Cardiac muscle cell (in vitro differentiated cells and primary cell): ENCODE measurements around the gene MOSMO. TPM values are rescaled to one million over a fixed set of nuclear protein-coding genes. Genes with fewer than 3 reads are reported as not detected.

Experiments
- DNase-seq, 2 donors: peaks; one replicate each; pipeline versions ENCODE4 v3.0.0 to v3.0.0-alpha.2; 2010 to 2017; ENCODE audit warnings: low read depth in 1 of 2, low spot score in 1 of 2
- H3K27ac ChIP-seq: fragments of 200-600 bp; sonication (generic); 2 replicates; pipeline ENCODE4 v1.5.1; 2016
- H3K27me3 ChIP-seq: fragments of 200-600 bp; sonication (generic); 2 replicates; pipeline ENCODE4 v1.6.0; 2016; ENCODE audit warnings: control low read depth
- H3K36me3 ChIP-seq: fragments of 200-600 bp; sonication (generic); 2 replicates; pipeline ENCODE4 v1.5.1; 2016; ENCODE audit warnings: control low read depth
- H3K4me1 ChIP-seq: fragments of 200-600 bp; sonication (generic); 2 replicates; pipeline ENCODE4 v1.8.1; 2017; ENCODE audit warnings: low read depth, mild to moderate bottlenecking, mixed run types
- H3K4me3 ChIP-seq: fragments of 200-600 bp; sonication (generic); 2 replicates; pipeline ENCODE4 v1.5.1; 2016; ENCODE audit warnings: mild to moderate bottlenecking
- H3K9me3 ChIP-seq: fragments of 200-600 bp; sonication (generic); 2 replicates; pipeline ENCODE4 v1.5.1; 2017; ENCODE audit warnings: low read depth, mild to moderate bottlenecking, control low read depth
- CTCF ChIP-seq: IDR thresholded peaks from 2 replicates; pipeline ENCODE4 v1.5.1; 2012; ENCODE audit warnings: low read depth, mild to moderate bottlenecking, low read length
- polyA plus RNA-seq: library from polyadenylated mRNA; unstranded; fragments of >200 nt; fragmentation: Nextera tagmentation; extraction: Ambion mirVana; gene quantifications from 2 replicates; pipeline ENCODE4 v1.2.1, GENCODE V29; 2016
- total RNA-seq: library from RNA; depleted of rRNA; stranded (reverse); fragments of >200 nt; gene quantifications from 2 replicates; pipeline ENCODE4 v1.2.3, GENCODE V29; 2016

The MOSMO gene
- total and polyA plus RNA-seq, 2 experiments from 2014 or later, result 7.0 to 14.7 TPM

GRCh38 chr16:22003195-22003594, 4.7 kb upstream of the MOSMO start:
- no peak for TF ChIP-seq CTCF
- Histone ChIP-seq H3K27me3 (peaks cover 3% of the 10 kb centered on the region), H3K4me3 (no peak overlapping the region), H3K9me3 (no peaks in the 10 kb centered on the region), H3K27ac (no peak overlapping the region), H3K4me1 (no peaks in the 10 kb centered on the region), H3K36me3 (no peaks in the 10 kb centered on the region)
- DNase-seq, result no peak

GRCh38 chr16:22004341-22004740, 3.6 kb upstream of the MOSMO start:
- Histone ChIP-seq H3K4me1 (no peaks in the 10 kb centered on the region), H3K36me3 (no peaks in the 10 kb centered on the region), H3K27ac (no peak overlapping the region), H3K4me3 (no peak overlapping the region), H3K9me3 (no peaks in the 10 kb centered on the region), H3K27me3 (peaks cover 3% of the 10 kb centered on the region)
- DNase-seq, result no peak
- no peak for TF ChIP-seq CTCF

GRCh38 chr16:22005746-22006145, 2.2 kb upstream of the MOSMO start:
- TF ChIP-seq CTCF, result no peak
- DNase-seq, result no peak
- H3K4me1 ChIP-seq, result peaks cover 1% of the 10 kb centered on the region

GRCh38 chr16:22006636-22007035, 1.3 kb upstream of the MOSMO start:
- H3K27me3 ChIP-seq, result peaks cover 3% of the 10 kb centered on the region
- peak overlapping the region; percentile 82 for H3K4me3 ChIP-seq
- H3K36me3 ChIP-seq, result no peaks in the 10 kb centered on the region
- no peak overlapping the region for H3K27ac ChIP-seq
- no peaks in the 10 kb centered on the region for H3K9me3 ChIP-seq
- peaks cover 5% of the 10 kb centered on the region for H3K4me1 ChIP-seq
- no peak for TF ChIP-seq CTCF
- DNase-seq, result no peak

More at GRCh38 chr16:22005746-22006145, 2.2 kb upstream of the MOSMO start:
- peaks cover 3% of the 10 kb centered on the region for H3K27me3 ChIP-seq
- no peaks in the 10 kb centered on the region for H3K36me3 ChIP-seq
- H3K27ac ChIP-seq, result no peak overlapping the region
- H3K4me3 ChIP-seq, result no peak overlapping the region
- no peaks in the 10 kb centered on the region for H3K9me3 ChIP-seq

- Histone ChIP-seq H3K4me1 (peaks cover 8% of the 10 kb centered on the region), H3K36me3 (no peaks in the 10 kb centered on the region), H3K27ac (no peak overlapping the region), H3K9me3 (no peaks in the 10 kb centered on the region), H3K27me3 (peaks cover 3% of the 10 kb centered on the region), H3K4me3 (peak overlapping the region; percentile 82)
- TF ChIP-seq CTCF, result no peak
- DNase-seq, result no peak
Measured at GRCh38 chr16:22007159-22007508, 777 bp upstream of the MOSMO start.
